22Rv1 (cell line): ENCODE results near the gene BLOC1S4.

Experiments
- H3K27ac ChIP-seq: fragments of 450-650 bp; 2 replicates; pipeline ENCODE4 v1.5.1; 2017
- CTCF ChIP-seq: fragments of 450-650 bp; IDR thresholded peaks from 2 replicates; pipeline ENCODE4 v1.5.1; 2017; ENCODE audit warnings: mild to moderate bottlenecking

BLOC1S4 gene

GRCh38 chr4:6765703-6766102 lies 49.7 kb downstream of the BLOC1S4 start:
- TF ChIP-seq CTCF = no peak
- no peak overlapping the region for H3K27ac ChIP-seq
